Stimulated activated CD4-positive, alpha-beta T cell treated with anti-CD3 and anti-CD28 coated beads, Interleukin-4, amount 100 ng/mL, for 4 hours (primary cell): Measurements from ENCODE around the gene TENT5C.

Experiments
- DNase-seq, 2 experiments: peaks; one replicate each; pipeline ENCODE4 v3.0.0-alpha.2; 2020

The TENT5C gene

DNA sequence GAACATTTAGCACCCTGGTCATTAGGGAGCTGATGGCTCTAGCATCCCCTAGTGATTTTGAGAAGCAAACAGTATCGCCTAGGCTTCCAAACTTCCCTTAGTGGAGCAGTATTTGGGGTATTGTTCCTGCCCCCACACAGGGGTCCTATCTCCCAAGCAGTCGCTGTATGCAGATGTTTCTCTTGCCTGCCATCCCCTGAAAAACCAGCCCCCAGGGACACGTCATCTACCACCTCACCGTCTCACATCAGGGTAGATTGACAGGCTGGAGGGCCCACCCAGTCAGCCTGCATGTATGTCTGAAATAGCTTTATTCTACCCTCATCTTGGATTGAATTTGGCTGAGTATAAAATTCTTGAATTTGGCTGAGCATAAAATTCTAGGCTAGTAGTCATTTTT, 33.9 kb downstream of the TENT5C start:
- DNase-seq, result no peak

GRCh38 chr1:117641536-117641935, 35.7 kb downstream of the TENT5C start:
- DNase-seq, result no peak

DNA sequence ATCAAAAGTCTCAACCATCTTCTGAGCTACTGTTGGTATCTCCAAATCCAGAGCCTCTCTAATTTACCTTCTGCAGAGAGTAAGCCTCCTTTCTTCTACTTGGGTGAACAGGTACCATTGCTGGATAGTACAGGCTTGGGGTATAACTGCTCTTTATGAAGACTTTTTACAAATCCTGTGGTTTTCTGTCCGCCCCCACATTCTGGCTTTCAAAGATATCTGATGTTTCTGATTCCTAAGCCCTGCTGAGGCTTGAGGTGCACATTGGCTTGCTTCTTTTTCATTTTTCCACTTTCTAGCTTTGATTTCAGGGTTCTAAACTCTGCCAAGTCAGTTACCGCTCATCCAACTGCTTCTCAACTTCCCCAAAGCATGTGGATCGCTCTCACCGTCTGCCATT, 37.1 kb downstream of the TENT5C start:
- DNase-seq, result no peak

DNA sequence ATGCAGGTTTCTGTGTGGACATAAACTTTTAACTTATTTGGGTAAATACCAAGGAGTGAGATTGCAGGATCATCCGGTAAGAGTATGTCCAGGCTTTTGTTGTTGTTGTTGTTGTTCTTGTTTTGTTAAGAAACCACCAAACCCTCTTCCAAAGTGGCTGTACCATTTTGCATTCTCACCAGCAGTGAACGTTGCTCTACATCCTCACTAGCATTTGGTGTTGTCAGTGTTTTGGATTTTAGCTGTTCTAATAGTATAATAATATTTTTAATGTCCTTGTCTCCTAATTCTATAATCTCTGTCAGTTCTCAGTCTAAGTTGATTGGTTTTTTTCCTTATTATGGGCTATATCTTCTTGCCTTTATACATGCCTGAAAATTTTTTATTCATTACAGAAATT, 37.8 kb downstream of the TENT5C start:
- DNase-seq, result no peak

GRCh38 chr1:117644696-117645311, 39.0 kb downstream of the TENT5C start:
- no peak for DNase-seq

- DNase-seq, result no peak
Measured at GRCh38 chr1:117645343-117645742, 39.5 kb downstream of the TENT5C start.

DNA sequence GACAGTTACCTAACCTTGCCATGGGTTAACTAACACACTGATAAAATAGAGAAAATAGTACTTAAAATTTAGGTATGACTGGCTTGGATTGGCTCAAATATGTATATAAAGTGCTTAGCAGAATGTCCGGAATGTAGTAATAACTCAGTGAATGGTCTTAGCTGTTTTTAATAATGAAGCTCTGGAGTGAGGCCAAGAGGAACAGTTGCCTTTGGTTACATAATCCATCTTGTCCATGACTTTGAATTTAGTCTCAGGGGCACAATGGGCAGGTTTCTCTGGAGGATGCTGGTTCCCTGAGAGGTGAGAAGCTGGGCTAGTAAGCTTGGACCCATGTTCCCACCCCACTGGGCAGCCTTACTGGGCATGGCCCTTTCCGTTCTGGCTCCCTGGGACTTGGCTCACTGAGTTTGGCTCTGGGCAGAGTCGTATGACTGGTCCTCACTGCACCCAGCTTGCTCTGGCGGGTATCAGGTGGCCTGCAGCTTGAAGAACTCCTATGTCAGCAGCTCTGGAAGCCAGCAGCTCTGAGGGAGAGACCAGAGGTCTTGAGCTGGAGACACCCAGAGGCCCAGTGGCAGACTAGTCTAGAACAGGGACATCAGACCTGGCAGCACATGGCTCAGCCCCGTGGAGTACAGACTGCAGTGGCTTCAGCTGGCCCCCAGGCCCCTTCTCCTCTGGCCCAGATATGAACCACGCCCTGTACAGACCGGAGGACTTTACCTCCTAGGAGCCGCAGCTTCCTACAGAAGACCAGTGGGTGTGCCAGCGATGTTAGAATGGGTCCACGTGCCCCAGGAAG, 40.4 kb downstream of the TENT5C start:
- no peak for DNase-seq

DNA sequence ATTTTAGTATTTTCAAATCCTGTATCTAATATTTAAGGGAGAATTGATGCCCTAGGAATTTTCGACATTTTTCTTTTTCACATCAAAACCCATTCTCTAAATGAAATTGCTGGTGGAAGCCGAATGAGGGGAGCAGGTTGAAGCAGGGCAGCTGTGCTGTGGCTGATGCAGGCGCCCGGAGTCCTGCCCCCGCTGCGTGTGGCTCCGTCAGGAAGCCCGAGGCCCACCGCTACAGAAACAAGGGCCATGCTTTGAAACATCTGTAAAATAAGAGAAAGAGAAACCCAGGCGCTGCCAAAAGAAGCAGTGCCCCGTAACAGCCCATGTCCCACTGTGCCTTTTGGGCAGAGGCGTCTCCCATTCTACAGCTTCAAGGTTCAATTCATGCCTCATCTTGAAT, 41.1 kb downstream of the TENT5C start:
- DNase-seq, result no peak

DNA sequence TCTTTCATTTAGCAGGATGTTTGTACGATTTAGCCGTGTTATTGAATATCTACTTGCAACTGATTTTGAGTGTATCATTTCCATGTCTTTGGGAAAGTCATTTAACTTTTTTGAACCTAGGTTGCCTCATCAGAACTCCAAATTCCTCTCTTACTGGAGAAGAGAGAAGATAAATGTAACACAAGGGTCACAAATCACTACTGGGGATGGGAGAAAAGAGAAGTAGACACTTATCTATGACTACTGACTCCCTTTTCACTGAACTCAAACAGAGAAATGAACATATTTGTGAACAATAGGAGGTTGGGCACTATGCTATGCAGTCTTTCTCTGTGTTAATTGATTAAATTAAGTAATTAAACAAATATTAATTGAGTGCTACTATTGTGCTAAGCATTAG, 42.2 kb downstream of the TENT5C start:
- DNase-seq, result no peak

- DNase-seq, result no peak
Measured at GRCh38 chr1:117650840-117651568, 45.2 kb downstream of the TENT5C start.

DNA sequence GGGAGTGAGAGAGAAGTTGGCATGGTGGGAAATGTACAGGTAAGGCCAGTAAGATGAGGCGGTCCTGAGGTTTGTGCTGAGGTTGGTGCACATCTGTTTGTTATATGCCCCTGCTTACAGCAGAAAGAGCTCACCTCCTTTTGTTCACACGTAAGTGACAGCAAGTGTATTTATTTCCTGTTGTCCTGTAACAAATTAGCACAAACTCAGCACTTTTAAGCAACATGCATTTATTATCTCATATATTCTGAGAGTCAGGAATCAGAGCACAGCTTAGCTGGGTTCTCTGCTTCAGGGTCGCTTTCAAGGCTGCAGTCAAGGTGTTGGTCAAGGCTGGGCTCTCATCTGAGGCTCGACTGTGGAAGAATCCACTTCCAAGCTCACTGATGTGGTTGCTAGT, 45.8 kb downstream of the TENT5C start:
- DNase-seq, result no peak

- DNase-seq, result no peak
Measured at GRCh38 chr1:117652421-117652820, 46.6 kb downstream of the TENT5C start.

- DNase-seq, result no peak
Measured at GRCh38 chr1:117653195-117653594, 47.3 kb downstream of the TENT5C start.

GRCh38 chr1:117653732-117654492, 48.1 kb downstream of the TENT5C start:
- DNase-seq, result peak in 1 of 2 experiments; percentile 57

GRCh38 chr1:117654493-117655219, 48.8 kb downstream of the TENT5C start:
- DNase-seq, result no peak

DNA sequence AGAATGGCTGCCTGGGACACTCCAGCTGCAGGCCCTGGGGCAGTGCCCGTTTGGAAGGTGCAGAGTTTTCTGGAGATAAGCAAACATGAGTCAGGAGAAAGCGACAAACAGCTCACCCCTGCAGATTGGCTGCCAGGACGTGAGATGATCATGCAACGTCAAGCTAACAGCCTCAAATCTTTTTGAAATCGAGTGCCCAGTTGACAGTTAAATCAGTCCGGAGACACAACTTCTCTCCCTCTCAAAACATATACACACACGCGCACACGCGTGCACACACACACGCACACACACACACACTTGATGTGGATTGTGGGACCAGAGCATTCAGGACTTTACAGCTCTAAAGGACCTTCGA, 49.4 kb downstream of the TENT5C start:
- no peak for DNase-seq

- DNase-seq, result peak; percentile 49 to 74
Measured at GRCh38 chr1:117656202-117656641, 50.4 kb downstream of the TENT5C start.

DNA sequence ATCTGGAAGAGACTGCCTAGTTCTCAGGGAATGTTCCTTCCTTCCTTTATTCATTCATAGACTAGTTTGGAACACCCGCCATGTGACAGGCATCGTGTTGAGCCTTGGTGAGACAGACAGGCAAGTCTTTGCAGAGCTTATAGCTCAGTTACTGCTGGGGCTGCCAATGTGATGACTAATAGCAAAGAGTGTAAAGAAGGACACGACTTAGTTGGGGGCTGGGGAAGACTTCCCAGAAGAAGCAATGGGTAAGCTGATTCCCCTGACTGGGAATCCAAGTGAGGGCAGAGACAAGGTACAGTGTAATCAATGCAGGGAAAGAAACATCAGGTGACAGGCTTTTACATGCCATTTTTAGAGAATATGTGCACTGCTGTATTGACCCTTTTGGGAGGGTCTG, 51.2 kb downstream of the TENT5C start:
- DNase-seq, result peak in 1 of 2 experiments; percentile 23

- DNase-seq, result no peak
Measured at GRCh38 chr1:117657949-117658660, 52.3 kb downstream of the TENT5C start.

GRCh38 chr1:117658676-117659075, 52.8 kb downstream of the TENT5C start:
- DNase-seq, result peak in 1 of 2 experiments; percentile 39

- DNase-seq, result no peak
Measured at GRCh38 chr1:117659550-117660270, 53.9 kb downstream of the TENT5C start.
